Naive thymus-derived CD4-positive, alpha-beta T cell (primary cell): ENCODE measurements around the gene CACNG8. TPM values are rescaled to one million over a fixed set of nuclear protein-coding genes. Genes with fewer than 3 reads are reported as not detected.
"Not testable (repeated sequence)": the region's sequence is repeated elsewhere in the genome, so short reads cannot be mapped to it uniquely, and the experiment has no call there.

Source experiments
- ATAC-seq: fragments of 150-1000 bp; cut with Tn5 transposase; 2 replicates; pipeline ENCODE4 v1.10.0; 2021; ENCODE audit warnings: mild to moderate bottlenecking, moderate library complexity
- CTCF ChIA-PET: fragments of 350-600 bp; sonication (Branson Sonifier 250); formaldehyde crosslinking; loops from one replicate; lab custom pipeline; 2021; ENCODE audit warnings: antibody characterized with exemption; lab: Charles Lee
- POLR2A ChIA-PET: fragments of 350-600 bp; sonication (Branson Sonifier 250); formaldehyde crosslinking; loops from one replicate; lab custom pipeline; 2021; ENCODE audit warnings: antibody characterized with exemption, inconsistent platforms; lab: Charles Lee
- DNase-seq, 9 donors: peaks; one replicate each; pipeline versions ENCODE4 v3.0.0 to v3.0.0-alpha.2; 2020 to 2022; ENCODE audit warnings: mixed read lengths in 1 of 9
- H3K27ac ChIP-seq: one replicate; pipeline ENCODE4 v1.7.0; 2013; ENCODE audit warnings: mild to moderate bottlenecking, low read depth, low read length, moderate library complexity
- H3K27me3 ChIP-seq, 2 donors: one replicate each; pipeline ENCODE4 v1.7.0; 2013; ENCODE audit warnings: low read length in 2 of 2, mild to moderate bottlenecking in 2 of 2, moderate library complexity in 2 of 2; ENCODE audit not compliant: control insufficient read depth in 2 of 2, insufficient read depth in 2 of 2
- H3K36me3 ChIP-seq, 3 experiments: 1 replicate in 2 of 3; 2 replicates in 1 of 3; pipeline ENCODE4 v1.7.0; 2013; ENCODE audit warnings: low read length in 3 of 3, mild to moderate bottlenecking in 3 of 3, moderate library complexity in 1 of 3; ENCODE audit not compliant: insufficient read depth in 3 of 3, control insufficient read depth in 2 of 3
- H3K4me1 ChIP-seq, 2 donors: one replicate each; pipeline ENCODE4 v1.7.0; 2013; ENCODE audit warnings: low read length in 2 of 2, mild to moderate bottlenecking in 2 of 2, moderate library complexity in 1 of 2; ENCODE audit not compliant: control insufficient read depth in 2 of 2, insufficient read depth in 2 of 2
- H3K4me3 ChIP-seq: 2 replicates; pipeline ENCODE4 v1.7.0; 2013; ENCODE audit warnings: mild to moderate bottlenecking, low read length
- H3K9me3 ChIP-seq, 3 experiments: 1 replicate in 2 of 3; 2 replicates in 1 of 3; pipeline ENCODE4 v1.7.0; 2013; ENCODE audit warnings: low read length in 3 of 3; ENCODE audit not compliant: control insufficient read depth in 2 of 3
- H3K27ac Mint-ChIP-seq, 9 donors: one replicate each; pipeline ENCODE4 v1.8.0; 2020 to 2022; ENCODE audit warnings: mixed read lengths in 9 of 9, mild to moderate bottlenecking in 8 of 9, moderate library complexity in 5 of 9, inconsistent platforms in 2 of 9
- H3K27me3 Mint-ChIP-seq, 5 donors: one replicate each; pipeline ENCODE4 v1.8.0; 2021 to 2022; ENCODE audit warnings: mixed read lengths in 5 of 5, mild to moderate bottlenecking in 1 of 5
- H3K36me3 Mint-ChIP-seq, 5 donors: one replicate each; pipeline ENCODE4 v1.8.0; 2020 to 2022; ENCODE audit warnings: mixed read lengths in 5 of 5, mild to moderate bottlenecking in 3 of 5, inconsistent platforms in 1 of 5
- H3K4me1 Mint-ChIP-seq, 7 donors: one replicate each; pipeline ENCODE4 v1.8.0; 2020 to 2022; ENCODE audit warnings: mixed read lengths in 7 of 7, mild to moderate bottlenecking in 3 of 7, inconsistent platforms in 1 of 7
- H3K4me3 Mint-ChIP-seq, 10 donors: one replicate each; pipeline ENCODE4 v1.8.0; 2020 to 2022; ENCODE audit warnings: mild to moderate bottlenecking in 10 of 10, mixed read lengths in 10 of 10, moderate library complexity in 6 of 10, inconsistent platforms in 2 of 10
- H3K9me3 Mint-ChIP-seq, 11 donors: one replicate each; pipeline ENCODE4 v1.8.0; 2020 to 2022; ENCODE audit warnings: mixed read lengths in 11 of 11, mild to moderate bottlenecking in 4 of 11, inconsistent platforms in 1 of 11, moderate library complexity in 1 of 11
- intact Hi-C, 2 donors: fragments of 100-400 bp; cut with micrococcal nuclease; formaldehyde crosslinking; loops; one replicate each; pipeline ENCODE4 v1.15.1; 2023
- polyA plus RNA-seq, 2 donors: library from polyadenylated mRNA; unstranded; fragments of 300-500 nt; fragmentation: Illumina TruSeq; gene quantifications; one replicate each; pipeline ENCODE4 v1.2.3, GENCODE V29; 2021
- total RNA-seq, 6 experiments: library from RNA in 5 of 6; stranded (reverse) in 5 of 6; gene quantifications; 1 replicate in 5 of 6; 2 replicates in 1 of 6; pipeline ENCODE4 v1.2.3 and lab custom pipeline; 2021 to 2026

CACNG8 gene
- total and polyA plus RNA-seq, 7 experiments from 2014 or later: 0.24 to 0.34 TPM; not detected in 5

- H3K36me3 ChIP-seq, H3K9me3 ChIP-seq, H3K27me3 ChIP-seq, H3K4me1 ChIP-seq, H3K27ac ChIP-seq, intact Hi-C loops, DNase-seq, H3K4me1 Mint-ChIP-seq, H3K36me3 Mint-ChIP-seq, H3K4me3 ChIP-seq, H3K27ac Mint-ChIP-seq, H3K4me3 Mint-ChIP-seq, ATAC-seq: not testable (repeated sequence)
- ChIA-PET CTCF (interaction anchor here (0.9 kb wide), 1 partner anchor 97 kb away, joined by 3 read pairs; no protein-coding TSS in a partner anchor), POLR2A (interaction anchor here (0.5 kb wide), 1 partner anchor 73 kb away, joined by 7 read pairs; no protein-coding TSS in a partner anchor)
- Mint-ChIP-seq H3K27me3 (peaks cover 20 to 58% (median 51%) of the 10 kb centered on the region in 5 donors), H3K9me3 (peaks cover 0 to 13% (median 0%) of the 10 kb centered on the region in 11 donors)
Observed at GRCh38 chr19:53948611-53949010, 14.1 kb upstream of the CACNG8 start.

GRCh38 chr19:53951436-53951835 is 11.3 kb upstream of the CACNG8 start:
- no peaks in the 10 kb centered on the region for H3K9me3 ChIP-seq
- no peak overlapping the region for H3K4me3 Mint-ChIP-seq
- ChIA-PET POLR2A (no interaction called here), CTCF (no interaction called here)
- no peaks in the 10 kb centered on the region for H3K36me3 ChIP-seq
- DNase-seq (no peak), ATAC-seq (no peak)
- no peaks in the 10 kb centered on the region for H3K36me3 Mint-ChIP-seq
- peaks cover 2 to 55% (median 41%) of the 10 kb centered on the region in 5 donors for H3K27me3 Mint-ChIP-seq
- no peak overlapping the region for H3K4me3 ChIP-seq
- H3K27ac ChIP-seq: no peak overlapping the region
- intact Hi-C loops: no loop called here
- peaks cover 0 to 2% (median 0%) of the 10 kb centered on the region in 7 donors for H3K4me1 Mint-ChIP-seq
- no peaks in the 10 kb centered on the region for H3K27me3 ChIP-seq
- no peak overlapping the region for H3K27ac Mint-ChIP-seq
- H3K9me3 Mint-ChIP-seq: peaks cover 0 to 9% (median 3%) of the 10 kb centered on the region in 11 donors
- no peaks in the 10 kb centered on the region for H3K4me1 ChIP-seq

GRCh38 chr19:53951947-53952346 is 10.8 kb upstream of the CACNG8 start:
- Histone ChIP-seq H3K36me3 (no peaks in the 10 kb centered on the region), H3K27ac (no peak overlapping the region), H3K27me3 (no peaks in the 10 kb centered on the region), H3K9me3 (no peaks in the 10 kb centered on the region), H3K4me3 (no peak overlapping the region), H3K4me1 (no peaks in the 10 kb centered on the region)
- Mint-ChIP-seq H3K27ac (no peak overlapping the region), H3K36me3 (no peaks in the 10 kb centered on the region), H3K4me3 (no peak overlapping the region), H3K9me3 (peaks cover 0 to 9% (median 3%) of the 10 kb centered on the region in 11 donors), H3K27me3 (peaks cover 6 to 58% (median 45%) of the 10 kb centered on the region in 5 donors), H3K4me1 (peaks cover 0 to 2% (median 0%) of the 10 kb centered on the region in 7 donors)
- CTCF ChIA-PET: no interaction called here
- no peak for ATAC-seq
- DNase-seq: no peak
- intact Hi-C loops: no loop called here
- POLR2A ChIA-PET: no interaction called here

- no peaks in the 10 kb centered on the region for H3K36me3 ChIP-seq
- Mint-ChIP-seq H3K27ac (no peak overlapping the region), H3K36me3 (no peaks in the 10 kb centered on the region), H3K4me3 (no peak overlapping the region), H3K4me1 (peaks cover 0 to 4% (median 0%) of the 10 kb centered on the region in 7 donors), H3K27me3 (peaks cover 18 to 61% (median 46%) of the 10 kb centered on the region in 5 donors), H3K9me3 (peaks cover 0 to 9% (median 3%) of the 10 kb centered on the region in 11 donors)
- DNase-seq (no peak), ATAC-seq (no peak)
- intact Hi-C loops: no loop called here
- H3K9me3 ChIP-seq: no peaks in the 10 kb centered on the region
- ChIA-PET POLR2A (no interaction called here), CTCF (no interaction called here)
- no peaks in the 10 kb centered on the region for H3K4me1 ChIP-seq
- H3K4me3 ChIP-seq: no peak overlapping the region
- H3K27me3 ChIP-seq: peaks cover 0 to 10% of the 10 kb centered on the region in 2 donors
- no peak overlapping the region for H3K27ac ChIP-seq
Observed at GRCh38 chr19:53953383-53953782, 9.4 kb upstream of the CACNG8 start.

DNA sequence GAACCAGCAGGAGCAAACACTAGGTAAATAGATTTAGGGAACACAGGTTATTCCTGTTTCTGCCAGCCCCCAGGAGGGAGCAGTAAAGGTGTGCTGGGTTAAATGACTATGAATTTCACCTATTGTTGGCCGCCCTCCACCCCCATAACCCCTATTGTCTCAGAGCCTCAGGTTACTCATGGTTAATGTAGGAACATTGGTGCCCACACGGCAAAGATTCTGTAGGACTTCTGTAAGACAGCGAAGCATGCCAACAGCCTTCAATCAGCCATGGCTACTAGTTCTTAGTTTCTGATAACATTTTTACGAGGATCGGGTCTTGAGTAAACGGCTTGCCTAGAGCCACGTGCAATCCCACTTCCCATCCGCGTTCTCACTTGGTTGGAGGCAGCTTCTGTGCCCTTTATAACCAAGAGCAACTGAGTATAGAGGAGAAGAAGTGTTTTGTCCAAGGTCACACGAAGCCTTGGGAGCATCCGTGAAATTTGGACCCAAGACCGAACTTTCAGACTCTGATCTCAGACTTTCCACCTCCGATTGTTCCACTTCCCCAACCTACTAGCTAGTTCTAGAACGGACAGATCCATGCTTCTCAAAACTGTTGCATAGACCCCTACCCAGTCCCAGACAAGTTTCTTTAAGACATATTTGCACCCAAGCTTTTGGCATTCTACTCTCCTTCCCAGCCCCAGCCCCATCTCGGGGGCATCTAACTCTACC is 5.1 kb upstream of the CACNG8 start:
- peaks cover 55 to 84% (median 66%) of the 10 kb centered on the region in 5 donors for H3K27me3 Mint-ChIP-seq

GRCh38 chr19:53958168-53958571 is 4.6 kb upstream of the CACNG8 start:
- no peak for DNase-seq
- Histone ChIP-seq H3K27ac (no peak overlapping the region), H3K4me1 (no peaks in the 10 kb centered on the region), H3K9me3 (no peaks in the 10 kb centered on the region), H3K36me3 (no peaks in the 10 kb centered on the region), H3K27me3 (peaks cover 0 to 10% of the 10 kb centered on the region in 2 donors), H3K4me3 (no peak overlapping the region)
- Mint-ChIP-seq H3K4me3 (peak overlapping the region in 1 of 10 donors; percentile 13), H3K4me1 (peaks cover 0 to 15% (median 9%) of the 10 kb centered on the region in 7 donors), H3K9me3 (peaks cover 0 to 16% (median 3%) of the 10 kb centered on the region in 11 donors), H3K36me3 (peaks cover 0 to 2% (median 0%) of the 10 kb centered on the region in 5 donors), H3K27me3 (peaks cover 55 to 83% (median 65%) of the 10 kb centered on the region in 5 donors), H3K27ac (no peak overlapping the region)
- intact Hi-C loops: no loop called here
- ChIA-PET POLR2A (no interaction called here), CTCF (no interaction called here)
- no peak for ATAC-seq

More for the DNA sequence above, 5.1 kb upstream of the CACNG8 start:
- peaks cover 0 to 2% (median 0%) of the 10 kb centered on the region in 5 donors for H3K36me3 Mint-ChIP-seq
- intact Hi-C loops: no loop called here
- Histone ChIP-seq H3K4me1 (no peaks in the 10 kb centered on the region), H3K4me3 (no peak overlapping the region), H3K27me3 (peaks cover 0 to 10% of the 10 kb centered on the region in 2 donors), H3K9me3 (no peaks in the 10 kb centered on the region), H3K36me3 (no peaks in the 10 kb centered on the region), H3K27ac (no peak overlapping the region)
- DNase-seq: no peak
- ATAC-seq: no peak
- peaks cover 0 to 15% (median 9%) of the 10 kb centered on the region in 7 donors for H3K4me1 Mint-ChIP-seq
- H3K4me3 Mint-ChIP-seq: no peak overlapping the region
- peak overlapping the region in 1 of 9 donors; percentile 10 for H3K27ac Mint-ChIP-seq
- ChIA-PET POLR2A (no interaction called here), CTCF (no interaction called here)
- H3K9me3 Mint-ChIP-seq: peaks cover 0 to 16% (median 3%) of the 10 kb centered on the region in 11 donors
